Fibroblast of lung (primary cell): Measurements from ENCODE around the gene ZNF727.

Experiments
- EZH2 ChIP-seq: IDR thresholded peaks from 2 replicates; pipeline ENCODE4 v1.5.1; 2012; ENCODE audit warnings: low read length, control low read depth, mild to moderate bottlenecking; ENCODE audit errors: missing control alignments
- TF ChIP-seq, protein P1 (sequence below), 2 donors: IDR thresholded peaks in 1 of 2; conservative IDR thresholded peaks in 1 of 2; 1 replicate in 1 of 2; 2 replicates in 1 of 2; pipeline ENCODE4 v1.5.1; 2011 to 2012; ENCODE audit warnings: low read length in 2 of 2, control low read depth in 1 of 2, inconsistent platforms in 1 of 2, low read depth in 1 of 2, mild to moderate bottlenecking in 1 of 2

DNA sequence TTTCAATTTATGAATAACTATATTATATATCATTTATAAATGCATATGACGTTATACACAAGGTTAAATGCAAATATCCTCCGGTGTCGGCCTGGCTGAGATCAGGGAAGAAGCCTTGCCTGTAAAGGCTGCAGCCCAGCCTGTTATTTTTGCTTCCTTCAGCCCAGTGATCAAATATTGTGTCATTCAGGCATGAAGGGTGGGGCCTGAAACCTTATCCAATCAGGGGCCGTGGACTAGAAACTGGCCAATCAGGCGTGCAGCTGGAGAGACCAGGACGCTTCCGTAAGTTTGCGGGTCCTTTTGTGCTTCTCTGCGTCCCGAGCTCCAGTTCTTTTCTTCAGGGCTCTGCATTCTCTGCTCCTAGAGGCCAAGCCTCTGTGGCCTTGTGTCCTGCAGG is 46.7 kb upstream of the ZNF727 start, which contains the start of gene ZNF722:
- TF ChIP-seq, protein P1, sequence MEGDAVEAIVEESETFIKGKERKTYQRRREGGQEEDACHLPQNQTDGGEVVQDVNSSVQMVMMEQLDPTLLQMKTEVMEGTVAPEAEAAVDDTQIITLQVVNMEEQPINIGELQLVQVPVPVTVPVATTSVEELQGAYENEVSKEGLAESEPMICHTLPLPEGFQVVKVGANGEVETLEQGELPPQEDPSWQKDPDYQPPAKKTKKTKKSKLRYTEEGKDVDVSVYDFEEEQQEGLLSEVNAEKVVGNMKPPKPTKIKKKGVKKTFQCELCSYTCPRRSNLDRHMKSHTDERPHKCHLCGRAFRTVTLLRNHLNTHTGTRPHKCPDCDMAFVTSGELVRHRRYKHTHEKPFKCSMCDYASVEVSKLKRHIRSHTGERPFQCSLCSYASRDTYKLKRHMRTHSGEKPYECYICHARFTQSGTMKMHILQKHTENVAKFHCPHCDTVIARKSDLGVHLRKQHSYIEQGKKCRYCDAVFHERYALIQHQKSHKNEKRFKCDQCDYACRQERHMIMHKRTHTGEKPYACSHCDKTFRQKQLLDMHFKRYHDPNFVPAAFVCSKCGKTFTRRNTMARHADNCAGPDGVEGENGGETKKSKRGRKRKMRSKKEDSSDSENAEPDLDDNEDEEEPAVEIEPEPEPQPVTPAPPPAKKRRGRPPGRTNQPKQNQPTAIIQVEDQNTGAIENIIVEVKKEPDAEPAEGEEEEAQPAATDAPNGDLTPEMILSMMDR (conservative IDR thresholded peaks at IDR 0.05 in 1 of 2, IDR thresholded peaks at IDR 0.05 in 1 of 2; ENCODE audit: low read depth in 1 of 2, low read length in 2 of 2): no peak
- TF ChIP-seq EZH2: no peak
